Nephron (organoid): Measurements from ENCODE around the gene PABPN1L.
"Not testable (repeated sequence)": the region's sequence is repeated elsewhere in the genome, so short reads cannot be mapped to it uniquely, and the experiment has no call there.

Experiments used
- H3K27ac Mint-ChIP-seq, 3 experiments: 2 replicates each; pipeline ENCODE4 v1.8.0; 2020; ENCODE audit warnings: mixed read lengths in 3 of 3, mild to moderate bottlenecking in 2 of 3, moderate library complexity in 1 of 3
- H3K27me3 Mint-ChIP-seq: 2 replicates; pipeline ENCODE4 v1.8.0; 2021; ENCODE audit warnings: low read depth, mild to moderate bottlenecking, moderate library complexity, mixed read lengths
- H3K36me3 Mint-ChIP-seq: 2 replicates; pipeline ENCODE4 v1.8.0; 2020; ENCODE audit warnings: low read depth, mixed read lengths
- H3K4me1 Mint-ChIP-seq: 2 replicates; pipeline ENCODE4 v1.8.0; 2020; ENCODE audit warnings: mixed read lengths
- H3K4me3 Mint-ChIP-seq, 3 experiments: 2 replicates each; pipeline ENCODE4 v1.8.0; 2020; ENCODE audit warnings: mild to moderate bottlenecking in 3 of 3, mixed read lengths in 3 of 3, moderate library complexity in 2 of 3
- H3K9me3 Mint-ChIP-seq: 2 replicates; pipeline ENCODE4 v1.8.0; 2020; ENCODE audit warnings: mixed read lengths
- TF ChIP-seq, protein P1 (sequence below), 3 experiments: fragments of 200-600 bp; sonication (generic); IDR thresholded peaks; one replicate each; pipeline ENCODE4 v1.5.0; 2021; ENCODE audit warnings: antibody characterized with exemption in 3 of 3; ENCODE audit not compliant: unreplicated experiment in 3 of 3

PABPN1L gene

DNA sequence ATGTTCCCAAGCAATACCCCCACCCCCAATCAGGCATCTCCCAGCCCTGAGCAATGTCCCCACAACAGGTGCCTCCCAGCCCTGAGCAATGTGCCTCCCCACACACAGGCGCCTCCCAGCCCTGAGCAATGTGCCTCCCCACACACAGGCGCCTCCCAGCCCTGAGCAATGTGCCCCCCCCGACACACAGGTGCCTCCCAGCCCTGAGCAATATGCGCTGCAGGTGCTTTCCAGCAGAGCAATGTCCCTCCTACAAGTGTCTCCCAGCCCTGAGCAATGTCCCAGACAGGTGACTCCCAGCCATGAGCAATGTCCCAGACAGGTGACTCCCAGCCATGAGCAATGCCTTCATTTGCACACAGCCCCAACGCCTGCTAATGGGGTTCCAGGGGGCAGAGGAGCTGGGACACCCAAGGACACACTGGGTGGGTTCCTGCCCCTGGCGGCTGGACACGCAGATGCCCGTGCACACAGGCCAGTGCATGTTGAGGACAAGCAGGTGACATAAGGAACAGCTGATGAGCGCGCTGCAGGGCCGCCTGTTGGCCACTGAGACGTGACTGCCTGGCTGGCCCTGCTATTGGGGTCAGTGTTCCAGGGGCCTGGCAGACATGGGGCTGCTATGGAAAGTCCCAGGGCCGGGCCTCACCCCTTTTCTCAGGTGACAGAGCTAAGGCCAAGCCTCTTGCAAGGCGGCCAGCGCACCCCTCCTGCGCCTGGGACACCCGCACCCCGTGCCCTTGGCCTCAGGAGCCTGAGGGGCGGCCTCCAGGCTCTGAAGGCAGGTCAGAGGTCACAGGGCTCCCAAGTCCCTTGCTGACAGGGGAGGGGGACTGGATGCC, 26.9 kb upstream of the PABPN1L start:
- no peaks in the 10 kb centered on the region for H3K36me3 Mint-ChIP-seq

DNA sequence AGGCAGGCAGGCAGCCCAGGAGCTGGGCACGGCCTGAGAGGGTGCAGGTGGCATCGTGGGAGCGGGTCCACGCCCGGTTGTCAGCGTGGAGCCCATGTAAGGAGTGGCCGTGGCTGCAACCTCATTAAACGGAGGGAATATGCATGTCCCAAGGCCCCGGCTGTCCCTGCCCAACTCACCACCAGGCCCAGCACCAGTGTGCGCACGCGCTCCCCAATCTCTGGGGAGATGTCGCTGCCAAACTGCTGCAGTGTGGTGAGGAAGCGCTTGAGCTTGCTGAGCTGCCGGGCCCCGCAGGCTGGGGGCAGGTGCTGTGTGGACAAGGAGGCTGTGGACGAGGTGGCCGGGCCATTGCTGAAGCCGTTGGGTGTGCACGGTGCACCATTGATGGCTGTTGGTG, 25.6 kb upstream of the PABPN1L start:
- TF ChIP-seq, protein P1, sequence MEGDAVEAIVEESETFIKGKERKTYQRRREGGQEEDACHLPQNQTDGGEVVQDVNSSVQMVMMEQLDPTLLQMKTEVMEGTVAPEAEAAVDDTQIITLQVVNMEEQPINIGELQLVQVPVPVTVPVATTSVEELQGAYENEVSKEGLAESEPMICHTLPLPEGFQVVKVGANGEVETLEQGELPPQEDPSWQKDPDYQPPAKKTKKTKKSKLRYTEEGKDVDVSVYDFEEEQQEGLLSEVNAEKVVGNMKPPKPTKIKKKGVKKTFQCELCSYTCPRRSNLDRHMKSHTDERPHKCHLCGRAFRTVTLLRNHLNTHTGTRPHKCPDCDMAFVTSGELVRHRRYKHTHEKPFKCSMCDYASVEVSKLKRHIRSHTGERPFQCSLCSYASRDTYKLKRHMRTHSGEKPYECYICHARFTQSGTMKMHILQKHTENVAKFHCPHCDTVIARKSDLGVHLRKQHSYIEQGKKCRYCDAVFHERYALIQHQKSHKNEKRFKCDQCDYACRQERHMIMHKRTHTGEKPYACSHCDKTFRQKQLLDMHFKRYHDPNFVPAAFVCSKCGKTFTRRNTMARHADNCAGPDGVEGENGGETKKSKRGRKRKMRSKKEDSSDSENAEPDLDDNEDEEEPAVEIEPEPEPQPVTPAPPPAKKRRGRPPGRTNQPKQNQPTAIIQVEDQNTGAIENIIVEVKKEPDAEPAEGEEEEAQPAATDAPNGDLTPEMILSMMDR (IDR thresholded peaks at IDR 0.05; ENCODE audit: unreplicated experiment in 3 of 3), result no peak
- peaks cover 1% of the 10 kb centered on the region for H3K27me3 Mint-ChIP-seq
- H3K27ac Mint-ChIP-seq, result no peak overlapping the region
- H3K4me1 Mint-ChIP-seq, result peaks cover 18% of the 10 kb centered on the region
- no peaks in the 10 kb centered on the region for H3K36me3 Mint-ChIP-seq
- peak overlapping the region in 2 of 3 experiments; percentile 5 to 61 for H3K4me3 Mint-ChIP-seq
- H3K9me3 Mint-ChIP-seq, result no peaks in the 10 kb centered on the region

More for the DNA sequence above, 26.9 kb upstream of the PABPN1L start:
- Mint-ChIP-seq H3K4me3 (peak overlapping the region in 1 of 3 experiments; percentile 53), H3K9me3 (no peaks in the 10 kb centered on the region), H3K27me3 (no peaks in the 10 kb centered on the region), H3K27ac (no peak overlapping the region), H3K4me1 (peaks cover 15% of the 10 kb centered on the region)
- TF ChIP-seq, protein P1 (IDR thresholded peaks at IDR 0.05; ENCODE audit: unreplicated experiment in 3 of 3), result no peak

DNA sequence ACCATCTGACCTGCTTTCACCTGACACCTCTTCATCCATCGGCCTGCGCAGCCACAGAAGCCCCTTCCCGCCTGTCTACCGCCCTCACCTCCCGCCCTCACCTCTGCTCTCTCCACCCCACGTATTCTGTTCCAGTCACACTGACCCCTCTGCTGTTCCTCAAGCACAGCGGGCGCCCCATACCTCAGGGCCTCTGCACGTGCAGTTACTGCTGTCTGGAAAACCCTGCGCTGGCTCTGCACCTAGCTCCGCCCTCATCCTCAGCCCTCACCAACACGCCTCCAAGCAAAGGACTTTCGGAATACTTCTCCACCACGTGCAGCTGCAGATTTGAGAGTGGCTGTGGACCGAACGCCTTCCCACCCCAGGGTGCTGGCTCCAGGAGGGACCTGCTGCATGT, 24.6 kb upstream of the PABPN1L start:
- peaks cover 5% of the 10 kb centered on the region for H3K27me3 Mint-ChIP-seq
- H3K27ac Mint-ChIP-seq, result no peak overlapping the region
- H3K36me3 Mint-ChIP-seq, result no peaks in the 10 kb centered on the region
- H3K4me1 Mint-ChIP-seq, result peaks cover 22% of the 10 kb centered on the region
- no peak overlapping the region for H3K4me3 Mint-ChIP-seq
- H3K9me3 Mint-ChIP-seq, result no peaks in the 10 kb centered on the region
- TF ChIP-seq, protein P1 (IDR thresholded peaks at IDR 0.05; ENCODE audit: unreplicated experiment in 3 of 3), result no peak

DNA sequence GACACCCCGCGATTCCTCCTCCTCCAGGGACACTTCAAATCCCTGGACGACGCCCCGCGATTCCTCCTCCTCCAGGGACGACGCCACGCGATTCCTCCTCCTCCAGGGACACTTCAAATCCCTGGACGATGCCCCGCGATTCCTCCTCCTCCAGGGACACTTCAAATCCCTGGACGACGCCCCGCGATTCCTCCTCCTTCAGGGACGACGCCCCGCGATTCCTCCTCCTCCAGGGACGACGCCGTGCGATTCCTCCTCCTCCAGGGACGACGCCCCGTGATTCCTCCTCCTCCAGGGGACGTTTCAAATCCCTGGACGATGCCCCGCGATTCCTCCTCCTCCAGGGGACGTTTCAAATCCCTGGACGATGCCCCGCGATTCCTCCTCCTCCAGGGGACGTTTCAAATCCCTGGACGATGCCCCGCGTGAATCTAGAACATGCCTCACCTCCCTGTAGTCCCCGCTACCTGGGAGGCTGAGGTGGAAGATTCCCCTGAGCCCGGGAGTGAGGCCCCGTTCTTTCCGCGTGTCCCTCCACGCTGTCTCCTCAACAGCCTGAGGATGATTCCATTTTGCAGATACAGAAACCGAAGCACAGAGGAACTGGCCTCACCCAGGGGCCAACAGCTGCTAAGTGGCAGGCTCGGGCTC, 23.4 kb upstream of the PABPN1L start:
- not testable (repeated sequence) for H3K27ac Mint-ChIP-seq, H3K36me3 Mint-ChIP-seq, H3K9me3 Mint-ChIP-seq, H3K4me3 Mint-ChIP-seq, H3K27me3 Mint-ChIP-seq
- H3K4me1 Mint-ChIP-seq, result peaks cover 22% of the 10 kb centered on the region

DNA sequence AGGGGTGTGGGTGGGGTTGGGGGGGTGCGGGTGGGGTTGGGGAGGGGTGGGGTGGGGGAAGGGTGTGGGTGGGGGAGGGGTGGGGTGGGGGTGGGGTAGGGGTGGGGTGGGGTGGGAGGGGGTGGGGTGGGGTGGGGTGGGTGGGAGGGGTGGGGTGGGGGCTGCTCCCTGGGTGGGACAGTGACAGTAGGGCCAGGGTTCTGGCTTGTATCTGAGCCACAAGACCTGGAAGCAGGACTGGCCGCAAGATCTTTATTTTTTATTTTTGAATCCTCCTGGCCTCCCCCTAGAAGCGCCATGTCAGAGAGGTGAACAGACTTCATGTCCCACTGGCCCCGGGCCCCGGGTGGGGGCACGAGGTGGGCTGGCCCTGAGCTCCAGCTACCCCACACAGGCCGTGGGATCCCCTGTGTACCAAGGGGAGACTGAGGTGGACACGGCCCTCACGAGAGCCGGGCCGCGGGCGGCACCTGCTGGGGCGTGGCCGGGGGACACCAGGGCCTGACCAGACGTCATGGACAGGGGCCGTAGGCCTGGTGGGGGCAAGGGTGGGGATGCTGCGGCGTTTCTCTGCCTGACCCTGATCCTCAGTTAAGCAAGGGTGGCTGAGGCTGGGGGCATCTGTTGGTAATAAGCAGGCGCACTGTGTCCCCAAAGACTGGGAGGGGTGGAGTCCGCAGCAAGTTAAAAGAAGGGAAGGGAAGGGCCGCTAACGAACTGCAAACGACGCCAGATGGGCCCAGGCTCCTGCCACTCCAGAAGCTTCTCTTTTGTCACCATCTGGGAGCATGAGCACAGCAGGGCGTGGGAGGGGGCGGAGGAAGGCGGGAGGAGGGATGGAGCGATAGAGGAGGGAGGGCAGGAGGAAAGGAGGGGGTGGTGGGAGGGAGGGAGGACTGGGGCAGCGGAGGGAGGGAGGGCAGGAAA, 22.3 kb upstream of the PABPN1L start:
- TF ChIP-seq, protein P1 (IDR thresholded peaks at IDR 0.05; ENCODE audit: unreplicated experiment in 3 of 3), result no peak
- H3K27me3 Mint-ChIP-seq, result peaks cover 8% of the 10 kb centered on the region
- peaks cover 25% of the 10 kb centered on the region for H3K4me1 Mint-ChIP-seq
- H3K9me3 Mint-ChIP-seq, result no peaks in the 10 kb centered on the region
- no peak overlapping the region for H3K4me3 Mint-ChIP-seq
- no peaks in the 10 kb centered on the region for H3K36me3 Mint-ChIP-seq
- H3K27ac Mint-ChIP-seq, result no peak overlapping the region

DNA sequence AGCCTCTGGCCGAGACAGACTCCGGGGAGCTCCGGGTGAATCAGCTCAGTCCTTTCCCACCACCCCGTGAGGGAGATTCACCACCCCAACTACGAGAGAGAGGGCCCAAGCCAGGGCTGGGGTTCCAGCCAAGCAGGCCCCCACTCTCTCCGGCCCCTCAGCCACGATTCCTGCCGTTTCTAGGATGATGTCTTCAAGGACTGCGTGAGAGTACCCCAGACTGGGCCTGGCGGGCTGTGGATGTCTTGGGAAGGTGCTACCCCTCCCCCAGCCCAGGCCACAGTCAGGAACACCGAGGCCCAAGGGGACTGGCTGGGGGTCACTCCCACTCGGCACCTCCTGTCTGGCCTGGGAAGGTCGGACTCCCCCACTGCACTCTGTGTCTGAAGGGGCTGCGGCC, 21.6 kb upstream of the PABPN1L start:
- Mint-ChIP-seq H3K27ac (no peak overlapping the region), H3K4me1 (peaks cover 28% of the 10 kb centered on the region)

More for the DNA sequence above, 21.6 kb upstream of the PABPN1L start:
- TF ChIP-seq, protein P1 (IDR thresholded peaks at IDR 0.05; ENCODE audit: unreplicated experiment in 3 of 3), result no peak
- Mint-ChIP-seq H3K36me3 (no peaks in the 10 kb centered on the region), H3K4me3 (no peak overlapping the region), H3K27me3 (peaks cover 8% of the 10 kb centered on the region), H3K9me3 (no peaks in the 10 kb centered on the region)
